OCI-LY3 (cell line): ENCODE data around the gene VAV3.

Experiments
- H2AFZ ChIP-seq: fragments of 200-600, 300-600 bp; shearing (Covaris generic); 2 replicates; pipeline ENCODE4 v1.6.0; 2014; ENCODE audit warnings: antibody characterized with exemption, low read depth, low read length
- H3K27ac ChIP-seq: fragments of 200-600, 300-600 bp; sonication (generic); 2 replicates; pipeline ENCODE4 v1.5.1; 2014; ENCODE audit warnings: mild to moderate bottlenecking, low read length, moderate library complexity, mixed read lengths
- H3K27me3 ChIP-seq: fragments of 200-600, 300-600 bp; sonication (generic); 2 replicates; pipeline ENCODE4 v1.6.1; 2014; ENCODE audit warnings: low read depth, low read length, mixed read lengths
- H3K36me3 ChIP-seq: fragments of 200-600, 300-600 bp; sonication (generic); replicated peaks from 2 replicates; pipeline ENCODE3; 2014; ENCODE audit warnings: low read depth, low read length, mixed read lengths
- H3K4me1 ChIP-seq: fragments of 300-600, 200-600 bp; sonication (generic); 2 replicates; pipeline ENCODE4 v1.6.1; 2014; ENCODE audit warnings: low read length, mixed read lengths
- H3K4me2 ChIP-seq: fragments of 200-600, 300-600 bp; sonication (generic); 2 replicates; pipeline ENCODE4 v1.6.1; 2014; ENCODE audit warnings: low read length, mixed read lengths
- H3K4me3 ChIP-seq: fragments of 300-600, 200-600 bp; sonication (generic); 2 replicates; pipeline ENCODE4 v1.5.1; 2014; ENCODE audit warnings: antibody characterized with exemption, mild to moderate bottlenecking, low read length, moderate library complexity
- H3K79me2 ChIP-seq: fragments of 300-600, 200-600 bp; shearing (Covaris generic); 2 replicates; pipeline ENCODE4 v1.6.1; 2014; ENCODE audit warnings: mild to moderate bottlenecking, low read length, mixed read lengths
- H3K9ac ChIP-seq: fragments of 300-600, 200-600 bp; shearing (Covaris generic); 2 replicates; pipeline ENCODE4 v1.6.0; 2014; ENCODE audit warnings: mild to moderate bottlenecking, low read length, moderate library complexity
- H3K9me3 ChIP-seq: fragments of 200-600, 300-600 bp; shearing (Covaris generic); 2 replicates; pipeline ENCODE4 v1.6.1; 2014; ENCODE audit warnings: low read length, mixed read lengths; ENCODE audit not compliant: insufficient read depth
- H4K20me1 ChIP-seq: fragments of 200-600, 300-600 bp; sonication (generic); 2 replicates; pipeline ENCODE4 v1.6.1; 2016; ENCODE audit warnings: low read length, mixed read lengths; ENCODE audit not compliant: insufficient read depth
- CTCF ChIP-seq: fragments of 200-600, 300-600 bp; sonication (generic); IDR thresholded peaks from 2 replicates; pipeline ENCODE4 v1.5.1; 2014; ENCODE audit warnings: antibody characterized with exemption, low read length, low read depth
- EZH2phosphoT487 ChIP-seq: fragments of 200-600 bp; shearing (Covaris generic); IDR thresholded peaks from 2 replicates; pipeline ENCODE4 v1.6.1; 2018; ENCODE audit warnings: antibody characterized with exemption, mixed run types, low read depth

The VAV3 gene

GRCh38 chr1:107643766-107644165 lies 321.2 kb downstream of the VAV3 start:
- no peaks in the 10 kb centered on the region for H3K4me1 ChIP-seq
- H3K9me3 ChIP-seq, result no peaks in the 10 kb centered on the region
- no peaks in the 10 kb centered on the region for H4K20me1 ChIP-seq
- H2AFZ ChIP-seq, result no peak overlapping the region
- TF ChIP-seq CTCF (no peak), EZH2phosphoT487 (no peak)
- no peak overlapping the region for H3K4me3 ChIP-seq
- no peaks in the 10 kb centered on the region for H3K27me3 ChIP-seq
- H3K9ac ChIP-seq, result no peak overlapping the region
- H3K36me3 ChIP-seq, result no peaks in the 10 kb centered on the region
- no peak overlapping the region for H3K27ac ChIP-seq
- no peaks in the 10 kb centered on the region for H3K79me2 ChIP-seq
- H3K4me2 ChIP-seq, result no peak overlapping the region

GRCh38 chr1:107640207-107640606 lies 324.8 kb downstream of the VAV3 start:
- H3K4me1 ChIP-seq, result no peaks in the 10 kb centered on the region
- H2AFZ ChIP-seq, result no peak overlapping the region
- H3K4me2 ChIP-seq, result no peak overlapping the region
- no peaks in the 10 kb centered on the region for H3K36me3 ChIP-seq
- no peaks in the 10 kb centered on the region for H3K9me3 ChIP-seq
- no peak overlapping the region for H3K9ac ChIP-seq
- no peaks in the 10 kb centered on the region for H3K79me2 ChIP-seq
- H3K4me3 ChIP-seq, result no peak overlapping the region
- no peaks in the 10 kb centered on the region for H3K27me3 ChIP-seq
- no peak overlapping the region for H3K27ac ChIP-seq
- TF ChIP-seq EZH2phosphoT487 (no peak), CTCF (no peak)
- no peaks in the 10 kb centered on the region for H4K20me1 ChIP-seq

GRCh38 chr1:107637101-107637500 lies 327.9 kb downstream of the VAV3 start:
- TF ChIP-seq EZH2phosphoT487 (no peak), CTCF (no peak)
- Histone ChIP-seq H3K27me3 (no peaks in the 10 kb centered on the region), H3K4me2 (no peak overlapping the region), H2AFZ (no peak overlapping the region), H3K9ac (no peak overlapping the region), H3K27ac (no peak overlapping the region), H3K36me3 (no peaks in the 10 kb centered on the region), H3K4me1 (no peaks in the 10 kb centered on the region), H4K20me1 (no peaks in the 10 kb centered on the region), H3K79me2 (no peaks in the 10 kb centered on the region), H3K9me3 (no peaks in the 10 kb centered on the region), H3K4me3 (no peak overlapping the region)

GRCh38 chr1:107633596-107633995 lies 331.4 kb downstream of the VAV3 start:
- Histone ChIP-seq H4K20me1 (no peaks in the 10 kb centered on the region), H3K27ac (no peak overlapping the region), H3K4me2 (no peak overlapping the region), H2AFZ (no peak overlapping the region), H3K79me2 (no peaks in the 10 kb centered on the region), H3K27me3 (no peaks in the 10 kb centered on the region), H3K36me3 (no peaks in the 10 kb centered on the region), H3K4me1 (peaks cover 1% of the 10 kb centered on the region), H3K9ac (no peak overlapping the region), H3K4me3 (no peak overlapping the region), H3K9me3 (no peaks in the 10 kb centered on the region)
- TF ChIP-seq CTCF, result no peak
- TF ChIP-seq EZH2phosphoT487, result no peak
